GM19025 (cell line): ENCODE data around the gene SELE.

Experiments
- ATAC-seq: cut with Tn5 transposase; IDR thresholded peaks from one replicate; pipeline ENCODE4 v1.9.1; 2021; ENCODE audit warnings: mild to moderate bottlenecking, low read depth, moderate library complexity; ENCODE audit not compliant: unreplicated experiment

Gene SELE, protein sequence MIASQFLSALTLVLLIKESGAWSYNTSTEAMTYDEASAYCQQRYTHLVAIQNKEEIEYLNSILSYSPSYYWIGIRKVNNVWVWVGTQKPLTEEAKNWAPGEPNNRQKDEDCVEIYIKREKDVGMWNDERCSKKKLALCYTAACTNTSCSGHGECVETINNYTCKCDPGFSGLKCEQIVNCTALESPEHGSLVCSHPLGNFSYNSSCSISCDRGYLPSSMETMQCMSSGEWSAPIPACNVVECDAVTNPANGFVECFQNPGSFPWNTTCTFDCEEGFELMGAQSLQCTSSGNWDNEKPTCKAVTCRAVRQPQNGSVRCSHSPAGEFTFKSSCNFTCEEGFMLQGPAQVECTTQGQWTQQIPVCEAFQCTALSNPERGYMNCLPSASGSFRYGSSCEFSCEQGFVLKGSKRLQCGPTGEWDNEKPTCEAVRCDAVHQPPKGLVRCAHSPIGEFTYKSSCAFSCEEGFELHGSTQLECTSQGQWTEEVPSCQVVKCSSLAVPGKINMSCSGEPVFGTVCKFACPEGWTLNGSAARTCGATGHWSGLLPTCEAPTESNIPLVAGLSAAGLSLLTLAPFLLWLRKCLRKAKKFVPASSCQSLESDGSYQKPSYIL

DNA sequence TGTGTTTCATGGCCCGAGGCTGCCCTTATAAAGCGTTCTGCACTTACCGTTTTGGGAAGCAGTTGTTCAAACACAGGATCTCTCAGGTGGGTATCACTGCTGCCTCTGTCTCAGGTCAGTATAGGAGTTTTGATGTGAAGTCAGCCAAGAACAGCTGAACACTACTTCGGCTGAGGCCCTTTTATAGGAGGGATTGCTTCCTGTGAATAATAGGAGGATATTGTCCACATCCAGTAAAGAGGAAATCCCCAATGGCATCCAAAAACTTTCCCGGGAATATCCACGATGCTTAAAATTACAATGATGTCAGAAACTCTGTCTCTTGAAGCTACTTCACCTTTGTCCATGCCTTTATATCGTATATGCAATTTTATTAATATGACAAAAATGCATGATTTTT lies at the start of gene SELE:
Gene SELE (minus strand): TSS at position 156 of the 400 bp plus-strand sequence. CDS start 467 bp downstream, outside the sequence.
- no peak for ATAC-seq

DNA sequence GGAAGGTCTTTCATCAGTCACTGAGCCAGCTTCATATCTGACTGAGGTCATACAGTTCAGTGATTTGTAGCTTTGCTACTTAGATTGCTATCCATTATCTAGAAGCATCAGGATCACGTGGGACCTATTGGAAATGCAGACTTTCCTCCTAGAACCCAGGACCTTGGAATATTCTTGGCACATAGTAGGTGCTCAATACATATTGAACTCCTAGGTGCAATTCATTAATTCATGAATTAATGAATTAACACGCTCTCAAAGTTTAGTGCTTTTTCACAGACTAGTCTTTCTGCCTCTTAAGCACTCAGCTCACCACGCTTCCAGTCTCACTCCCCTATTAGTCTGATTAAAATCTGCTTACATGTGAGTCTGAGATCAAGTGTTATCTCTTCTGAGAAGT lies 48.7 kb upstream of the SELE start:
- no peak for ATAC-seq

DNA sequence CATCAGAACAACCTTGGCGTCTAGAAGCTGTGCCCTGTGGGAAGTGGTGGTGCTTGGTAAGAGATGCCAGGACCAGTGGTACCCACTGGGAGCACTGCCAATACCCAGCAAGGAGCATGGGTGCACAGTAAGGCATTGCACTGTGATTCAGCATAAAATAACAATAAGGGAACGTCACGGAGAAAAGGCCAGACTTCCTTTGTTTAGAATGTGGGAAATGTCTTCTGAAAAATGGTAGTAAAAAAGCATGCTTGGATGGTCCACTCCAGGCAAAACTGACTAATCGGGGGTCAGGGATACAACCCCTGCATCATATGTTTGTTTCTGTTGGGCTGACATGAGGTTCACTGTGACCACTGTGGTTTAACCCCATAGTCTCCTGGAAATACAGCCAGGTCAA lies 46.1 kb upstream of the SELE start:
- ATAC-seq, result no peak

DNA sequence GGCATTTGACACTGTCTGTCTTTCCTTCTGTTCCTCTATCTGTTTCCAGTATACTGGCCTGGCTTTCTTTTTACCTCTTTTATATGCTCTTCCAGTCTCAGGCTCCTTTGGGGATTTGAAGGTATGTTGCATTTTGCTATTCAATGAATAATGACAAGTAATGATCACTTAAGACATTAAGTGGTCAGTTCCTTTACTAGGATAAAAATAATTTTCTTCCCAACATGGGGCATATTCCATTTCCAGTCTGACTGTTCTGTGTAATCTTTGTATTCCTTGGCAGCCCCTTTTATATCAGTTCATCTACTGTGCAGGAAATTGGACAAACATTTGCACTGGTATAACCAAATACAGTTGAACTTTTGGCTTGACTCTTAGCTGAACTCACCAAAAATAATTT lies 45.3 kb upstream of the SELE start:
- ATAC-seq, result no peak

DNA sequence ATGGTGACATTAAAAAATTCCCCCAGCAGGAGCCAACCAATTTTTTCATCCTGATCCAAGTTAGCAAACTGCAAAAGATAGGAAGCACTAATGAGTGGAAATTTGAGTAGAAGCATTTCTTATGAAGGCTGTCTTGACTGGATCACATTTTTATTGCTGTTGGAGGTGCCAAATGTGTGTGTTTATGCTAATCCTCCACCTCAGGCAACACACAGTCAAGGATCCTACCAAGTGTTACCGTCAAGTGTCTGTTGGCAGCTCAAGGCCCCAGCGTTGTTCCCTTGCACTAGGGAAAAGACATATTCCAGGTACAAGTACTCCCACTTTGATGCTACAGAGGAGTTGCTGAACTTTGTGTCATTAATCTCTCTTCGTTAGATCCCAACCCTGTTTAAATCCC lies 42.6 kb upstream of the SELE start:
- ATAC-seq, result no peak

GRCh38 chr1:169768161-169768560 lies 34.3 kb upstream of the SELE start:
- no peak for ATAC-seq

DNA sequence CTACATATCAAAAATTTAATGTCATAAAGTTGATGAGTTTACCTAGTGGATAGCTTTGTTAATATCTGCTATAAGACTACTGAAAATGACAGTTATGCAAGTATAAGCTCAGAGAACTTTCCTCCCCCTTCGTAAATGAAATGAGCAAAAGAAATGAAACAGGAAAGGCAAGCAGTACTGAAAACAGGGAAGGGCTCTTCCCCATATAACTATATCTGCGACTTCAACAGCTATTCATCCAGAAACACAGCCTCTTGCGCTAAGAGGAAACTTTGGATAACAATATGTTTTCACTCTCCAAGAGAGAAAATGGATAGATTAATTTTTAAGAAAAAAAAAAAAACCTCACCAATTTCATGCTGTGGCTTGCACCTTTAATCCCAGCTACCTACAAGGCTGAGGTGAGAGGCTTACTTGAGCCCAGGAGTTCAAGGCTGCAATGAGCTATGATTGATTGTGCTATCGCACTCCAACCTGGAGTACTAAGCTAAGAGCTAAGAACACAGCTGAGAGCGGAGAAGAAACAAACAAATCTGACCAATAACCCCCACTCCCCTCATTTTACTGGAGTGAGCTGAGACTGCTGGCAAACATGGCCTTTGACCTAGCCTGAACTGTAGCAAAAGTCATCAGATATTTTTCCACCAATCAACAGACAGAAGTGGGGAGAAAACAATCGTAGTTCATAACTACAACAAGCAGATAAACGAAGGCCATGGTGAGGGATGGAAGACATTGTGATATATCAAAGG lies 31.9 kb upstream of the SELE start:
- no peak for ATAC-seq

GRCh38 chr1:169764919-169765318 lies 31.0 kb upstream of the SELE start:
- no peak for ATAC-seq

DNA sequence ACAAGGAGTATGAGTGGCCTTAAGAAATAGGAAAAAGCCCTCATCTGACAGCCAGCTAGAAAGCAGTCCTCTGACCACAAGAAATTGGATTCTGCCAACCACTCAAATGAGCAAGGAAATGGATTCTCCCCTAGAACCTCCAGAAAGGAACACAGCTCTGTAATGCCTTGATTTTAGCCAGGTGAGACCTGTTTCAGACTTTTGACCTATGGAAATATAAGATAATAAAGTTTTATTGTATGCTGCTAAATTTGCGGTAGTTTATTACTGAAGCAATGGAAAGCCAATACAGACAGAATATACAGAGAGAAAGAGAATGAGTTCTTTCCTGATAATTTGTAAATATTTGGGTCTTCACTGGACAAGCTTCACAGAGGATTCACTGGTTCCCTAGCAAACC lies 28.8 kb upstream of the SELE start:
- ATAC-seq, result no peak

DNA sequence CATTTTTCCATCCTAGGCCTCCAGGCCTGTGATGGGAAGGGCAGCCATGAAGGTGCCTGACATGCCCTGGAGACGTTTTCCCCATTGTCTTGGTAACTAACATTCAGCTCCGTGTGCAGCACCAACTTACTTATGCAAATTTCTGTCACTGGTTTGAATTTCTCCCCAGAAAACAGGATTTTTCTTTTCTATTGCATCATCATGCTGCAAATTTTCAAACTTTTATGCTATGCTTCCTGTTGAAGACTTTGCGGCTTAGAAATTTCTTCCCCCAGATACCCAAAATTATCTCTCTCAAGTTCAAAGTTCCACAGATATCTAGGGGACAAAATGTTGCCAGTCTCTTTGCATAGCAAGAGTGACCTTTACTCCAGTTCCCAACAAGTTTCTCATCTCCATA lies 25.2 kb upstream of the SELE start:
- ATAC-seq, result no peak

DNA sequence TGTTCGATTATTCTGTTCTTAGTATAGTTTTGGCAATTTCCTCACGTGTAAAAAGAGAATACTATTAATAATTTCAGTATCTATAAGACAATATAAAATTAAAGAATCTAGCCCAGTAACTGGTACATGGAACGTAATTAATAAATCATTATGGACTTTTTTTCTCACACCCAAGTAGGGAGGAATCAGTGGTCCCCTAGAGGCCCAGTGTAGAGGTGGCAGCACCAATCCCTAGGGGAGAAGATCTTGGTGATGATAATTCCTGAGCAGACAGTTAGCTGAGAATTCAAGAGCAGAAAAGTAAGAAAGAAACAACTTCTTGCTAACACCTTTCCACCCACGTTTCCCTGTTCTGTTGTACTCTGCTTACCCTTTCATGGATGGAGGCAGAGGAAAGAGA lies 19.7 kb upstream of the SELE start:
- no peak for ATAC-seq

- no peak for ATAC-seq
These were observed 16.2 kb upstream of the SELE start for GRCh38 chr1:169750041-169750440.

- no peak for ATAC-seq
These were observed 12.7 kb upstream of the SELE start for GRCh38 chr1:169746550-169746949.

DNA sequence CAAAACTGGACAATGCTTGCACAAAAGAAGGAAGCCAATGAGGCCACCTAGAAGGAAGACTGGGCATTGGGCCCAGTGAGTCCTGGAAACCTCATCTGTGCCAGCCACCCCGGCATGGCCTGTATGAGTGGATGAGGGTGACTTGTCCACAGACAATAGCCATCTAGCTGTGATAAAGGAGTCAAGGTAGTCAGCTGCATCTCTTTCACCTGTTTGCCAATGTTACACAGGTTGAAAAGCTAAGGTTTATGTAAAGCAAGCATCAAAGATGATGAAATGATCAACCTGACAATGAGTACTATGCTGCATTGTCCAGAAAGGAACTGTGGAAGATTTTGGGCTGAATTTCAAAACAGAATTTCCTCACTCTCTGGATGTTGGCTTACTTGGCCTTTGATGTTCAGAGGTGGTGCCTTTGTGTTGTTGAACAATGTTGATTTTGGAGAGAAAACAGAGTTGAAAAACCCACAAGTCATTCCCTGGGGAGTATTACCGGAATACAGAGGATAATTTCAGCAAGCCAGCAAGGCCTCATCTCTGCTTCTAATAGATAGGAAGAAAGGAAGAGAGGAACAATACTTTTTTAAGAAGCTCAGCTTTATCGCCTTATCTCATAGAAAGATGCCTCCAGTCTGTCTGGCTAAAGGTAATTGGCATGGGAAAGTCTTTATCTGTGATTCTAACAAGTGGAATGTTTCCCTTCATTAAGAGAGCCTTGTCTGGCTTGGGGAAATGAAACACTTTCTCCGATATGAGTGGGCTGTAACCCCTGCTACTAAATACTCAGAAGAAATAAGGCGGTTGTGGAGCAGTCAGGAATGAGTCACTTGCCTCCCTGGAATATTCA lies 11.4 kb upstream of the SELE start:
- ATAC-seq, result no peak

- ATAC-seq, result no peak
These were observed 8.0 kb upstream of the SELE start for GRCh38 chr1:169741666-169742394.

DNA sequence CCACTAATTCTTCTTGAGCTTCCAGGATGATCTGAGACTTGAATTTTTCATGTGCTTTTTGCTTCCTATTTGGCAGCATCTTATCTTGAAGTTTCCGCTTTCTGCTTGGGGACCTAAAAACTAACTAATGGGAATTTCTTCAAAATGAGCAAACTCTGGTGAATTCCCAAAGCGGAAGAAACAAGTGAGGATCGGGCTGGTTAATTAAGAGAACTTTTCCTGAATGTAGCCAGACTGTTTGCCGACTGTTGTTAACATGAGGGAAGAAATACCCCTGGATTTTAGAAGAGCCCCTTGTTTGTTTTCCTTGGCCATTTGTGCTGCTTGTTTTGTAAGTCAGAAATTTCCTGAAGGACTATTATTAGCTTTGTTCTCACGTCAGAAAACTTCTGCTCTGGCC lies 6.1 kb upstream of the SELE start:
- no peak for ATAC-seq

- ATAC-seq, result no peak
These were observed 2.4 kb downstream of the SELE start for GRCh38 chr1:169731446-169731845.

DNA sequence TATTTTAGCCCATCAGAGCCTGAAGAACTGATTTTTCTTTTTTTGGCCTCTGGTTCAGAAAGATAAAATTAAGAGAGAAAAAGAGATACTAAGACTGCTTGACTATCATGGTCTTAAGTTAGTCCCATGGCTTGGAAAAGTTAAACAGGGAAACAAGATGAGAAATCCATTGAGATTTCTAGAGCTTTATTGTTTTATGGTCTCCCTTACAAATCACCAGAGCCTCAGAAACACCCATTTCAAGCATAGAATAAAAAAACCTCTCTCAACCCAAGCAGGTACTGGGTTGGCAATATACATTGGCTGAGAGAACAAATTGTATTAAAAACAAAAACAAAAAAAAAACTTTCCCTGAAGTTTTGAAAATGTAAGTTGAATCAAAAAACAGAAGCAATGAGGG lies 3.9 kb downstream of the SELE start:
- no peak for ATAC-seq

DNA sequence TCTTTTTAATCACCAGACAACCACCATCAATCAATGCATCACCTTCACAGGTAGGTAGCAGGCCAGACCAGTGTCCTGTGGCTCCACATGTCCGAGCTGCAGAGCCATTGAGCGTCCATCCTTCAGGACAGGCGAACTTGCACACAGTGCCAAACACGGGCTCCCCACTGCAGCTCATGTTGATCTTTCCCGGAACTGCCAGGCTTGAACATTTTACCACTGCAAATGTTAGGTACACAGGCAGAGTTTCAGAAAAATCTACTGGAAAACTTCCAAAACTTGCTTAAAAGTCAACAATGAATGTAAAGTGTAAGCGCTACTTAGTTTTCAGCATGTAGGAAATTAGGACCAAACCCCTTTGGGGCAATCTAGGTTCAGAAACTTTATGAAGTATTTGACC lies 6.6 kb downstream of the SELE start:
- ATAC-seq, result no peak

GRCh38 chr1:169726851-169727250 lies 7.0 kb downstream of the SELE start:
- ATAC-seq, result no peak
